ENCODE results near the gene F13A1. TPM values are rescaled to one million over a fixed set of nuclear protein-coding genes. Genes with fewer than 3 reads are reported as not detected.
"Not testable (repeated sequence)": the region's sequence is repeated elsewhere in the genome, so short reads cannot be mapped to it uniquely, and the experiment has no call there.

Gene F13A1
- total RNA-seq, 1 donor from 2014 or later = 100 TPM

DNA sequence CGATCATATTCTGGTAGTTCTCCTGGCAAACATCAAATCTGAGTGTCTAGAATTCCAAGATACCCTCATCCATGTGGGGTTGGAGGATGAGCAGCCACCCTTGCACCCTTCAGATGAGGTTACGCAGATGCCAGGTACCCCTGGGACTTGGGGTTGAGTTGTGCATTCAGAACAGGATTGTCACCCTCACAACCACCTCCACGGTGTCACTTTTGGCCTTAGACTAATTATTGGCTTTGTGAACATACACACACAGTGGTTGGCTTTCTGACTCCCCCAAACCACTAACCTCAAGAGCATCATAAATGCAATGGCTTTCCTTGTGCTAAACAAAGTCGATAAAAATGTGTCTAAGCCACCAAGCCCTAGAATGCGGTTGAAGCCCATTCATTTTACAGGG is 2.9 kb upstream of the F13A1 start:
- ATAC-seq (no peak), DNase-seq (no peak)
- intact Hi-C loops (cut with micrococcal nuclease) = no loop called here

DNA sequence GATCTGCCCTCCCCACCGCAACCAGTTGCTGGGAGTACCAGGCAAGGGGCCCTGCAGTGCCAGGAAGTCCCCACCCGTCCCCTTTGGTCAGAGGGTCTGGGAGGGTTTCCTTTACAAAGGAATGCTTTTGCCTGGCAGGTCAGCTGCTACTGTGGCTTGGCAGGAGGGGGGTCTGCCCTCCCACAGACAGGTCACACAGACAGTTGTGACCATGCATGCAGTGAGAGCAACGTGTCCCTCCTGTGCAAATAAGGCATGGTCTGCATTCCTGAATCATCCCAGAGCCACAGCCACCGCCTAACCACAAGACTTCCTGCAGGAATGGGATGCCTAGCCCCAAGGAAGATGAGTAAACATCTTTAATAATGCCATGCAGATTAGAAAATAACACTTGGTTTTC is 439 bp upstream of the F13A1 start:
- DNase-seq (no peak), ATAC-seq (no peak)
- intact Hi-C loops (cut with micrococcal nuclease) = no loop called here

DNA sequence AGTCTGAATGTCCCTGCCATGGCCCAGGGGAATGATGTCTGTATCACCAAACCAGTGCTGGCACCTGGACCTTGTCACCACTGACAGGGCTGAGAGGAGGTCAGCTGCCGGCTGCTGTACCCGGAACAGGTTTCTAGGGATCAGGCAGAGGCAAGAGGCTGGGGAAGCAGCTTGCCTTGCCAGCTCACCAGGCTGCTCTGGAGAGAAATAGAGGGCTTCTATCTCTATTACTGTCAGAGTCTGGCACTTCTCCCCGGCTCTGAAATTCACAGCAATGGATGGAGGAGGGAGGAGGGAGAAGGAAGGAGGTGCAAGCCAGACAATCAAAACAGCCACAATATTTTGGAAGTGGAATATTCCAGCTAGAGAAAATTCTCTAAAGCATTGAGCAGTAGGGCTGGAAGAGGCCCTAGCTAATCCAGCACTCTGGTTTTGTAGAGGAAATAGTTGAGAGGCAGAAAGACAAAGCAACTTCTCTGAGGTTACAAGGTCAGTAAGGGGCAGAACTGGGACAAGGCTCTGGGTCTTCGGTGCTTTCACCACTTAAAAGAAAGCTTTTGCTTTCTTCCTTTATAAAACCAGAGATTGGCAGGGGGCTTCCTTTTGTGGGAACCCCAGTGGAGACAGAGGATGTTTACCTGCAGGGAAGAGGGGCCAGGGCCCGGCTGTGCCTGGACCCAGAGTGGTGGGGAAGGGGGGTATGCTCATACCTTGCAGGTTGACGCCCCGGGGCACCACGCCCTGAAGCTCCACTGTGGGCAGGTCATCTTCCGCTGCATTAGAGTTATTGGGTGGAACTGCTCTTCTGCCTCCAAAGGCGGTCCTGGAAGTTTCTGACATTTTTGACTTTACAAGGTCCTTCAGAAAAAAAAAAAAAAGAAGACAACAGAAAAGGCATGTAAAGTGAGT is 2.4 kb downstream of the F13A1 start:
- intact Hi-C loops (cut with micrococcal nuclease) = loop anchor here (10.0 kb wide), 1 partner anchor 263 kb away; no protein-coding TSS in a partner anchor
- ATAC-seq (peak; percentile 95), DNase-seq (peak; percentile 83)

DNA sequence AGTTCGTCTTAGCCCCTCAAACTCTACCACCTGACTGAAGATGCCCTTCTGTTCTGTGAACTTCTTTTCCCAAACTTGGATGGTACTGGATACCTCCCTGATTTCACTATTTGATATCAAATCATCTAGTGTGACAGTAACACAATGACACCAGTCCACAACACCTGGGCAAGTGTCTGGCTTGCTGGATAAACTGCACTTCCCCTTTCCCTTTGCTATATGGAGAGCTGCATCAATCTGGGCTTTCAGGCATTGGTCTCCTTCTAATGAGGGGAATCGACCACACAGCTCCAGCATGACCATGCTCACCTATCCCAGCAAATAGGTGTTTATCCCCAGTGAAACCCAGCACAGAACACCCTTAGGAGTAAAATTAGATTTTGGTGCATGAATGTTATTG is 3.1 kb downstream of the F13A1 start:
- DNase-seq (no peak), ATAC-seq (no peak)
- intact Hi-C loops (cut with micrococcal nuclease) = loop anchor here (10.0 kb wide), 1 partner anchor 263 kb away; no protein-coding TSS in a partner anchor

DNA sequence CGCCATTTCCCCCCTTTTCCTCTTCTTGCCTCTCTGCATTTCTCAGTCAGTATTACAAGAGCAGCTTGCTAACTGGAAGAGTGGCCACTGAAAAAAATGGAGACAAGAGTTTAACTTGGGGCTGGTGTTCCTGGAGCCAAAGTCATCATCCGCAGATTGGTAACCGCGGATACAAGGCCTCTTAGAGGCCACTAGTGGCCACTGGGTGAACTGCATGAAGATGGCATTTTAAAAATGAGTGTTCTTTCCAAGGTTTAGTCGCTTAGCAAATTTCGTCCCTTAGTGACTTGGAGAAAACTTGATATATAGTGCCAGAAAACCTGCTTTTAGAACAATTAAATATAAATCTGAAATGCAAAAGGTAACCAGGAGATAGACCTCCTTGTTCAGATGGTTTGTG is 4.8 kb downstream of the F13A1 start:
- intact Hi-C loops (cut with micrococcal nuclease) = loop anchor here (10.0 kb wide), 1 partner anchor 261 kb away; no protein-coding TSS in a partner anchor
- ATAC-seq (no peak), DNase-seq (peak; percentile 43)

DNA sequence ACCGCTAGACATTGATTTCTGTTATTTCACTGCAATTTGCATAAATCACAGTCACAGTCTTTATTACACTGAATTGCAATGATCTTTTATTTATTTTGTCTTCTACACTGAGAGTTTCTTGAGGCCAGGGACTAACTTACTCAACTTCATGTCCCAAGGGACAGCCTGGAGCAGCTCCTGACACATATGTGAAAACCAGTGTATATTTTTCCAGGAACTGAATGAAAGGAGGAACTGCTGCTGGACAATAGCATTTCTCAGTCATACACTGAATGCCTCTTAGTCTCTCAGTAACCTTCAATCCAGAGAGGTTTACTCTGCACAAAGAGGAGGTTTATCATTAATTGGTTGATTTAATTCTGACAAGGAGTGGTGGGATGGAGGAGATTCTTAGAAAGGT is 5.9 kb downstream of the F13A1 start:
- DNase-seq (no peak), ATAC-seq (no peak)
- intact Hi-C loops (cut with micrococcal nuclease) = loop anchor here (10.0 kb wide), 1 partner anchor 260 kb away; no protein-coding TSS in a partner anchor

DNA sequence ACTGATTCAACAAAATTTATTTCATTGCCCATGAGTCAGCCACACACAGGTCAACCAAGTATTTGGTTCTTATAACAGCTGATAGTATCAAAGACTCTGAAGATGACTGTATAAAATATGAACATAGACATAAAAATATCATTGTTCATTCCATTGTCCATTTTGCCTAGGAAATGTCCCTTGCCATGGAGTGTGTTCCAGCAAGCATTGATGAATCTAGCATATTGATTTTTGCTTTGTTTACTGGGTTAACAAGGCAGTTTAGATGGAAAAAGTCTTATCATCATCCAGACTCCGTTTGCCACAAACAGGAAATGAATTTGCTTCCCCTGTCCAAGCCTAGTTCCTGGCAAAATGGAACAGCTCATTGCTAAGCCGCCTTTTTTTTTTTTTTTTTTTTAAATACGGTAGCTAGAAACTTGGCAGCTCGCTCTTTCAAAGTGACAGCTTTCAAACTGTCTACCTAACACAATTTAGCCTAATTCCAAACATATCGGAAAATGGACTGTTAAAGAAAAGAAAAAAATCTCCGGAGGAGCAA is 7.5 kb downstream of the F13A1 start:
- intact Hi-C loops (cut with micrococcal nuclease) = loop anchor here (10.0 kb wide), 1 partner anchor 258 kb away; no protein-coding TSS in a partner anchor
- no peak for DNase-seq
- ATAC-seq = no peak

DNA sequence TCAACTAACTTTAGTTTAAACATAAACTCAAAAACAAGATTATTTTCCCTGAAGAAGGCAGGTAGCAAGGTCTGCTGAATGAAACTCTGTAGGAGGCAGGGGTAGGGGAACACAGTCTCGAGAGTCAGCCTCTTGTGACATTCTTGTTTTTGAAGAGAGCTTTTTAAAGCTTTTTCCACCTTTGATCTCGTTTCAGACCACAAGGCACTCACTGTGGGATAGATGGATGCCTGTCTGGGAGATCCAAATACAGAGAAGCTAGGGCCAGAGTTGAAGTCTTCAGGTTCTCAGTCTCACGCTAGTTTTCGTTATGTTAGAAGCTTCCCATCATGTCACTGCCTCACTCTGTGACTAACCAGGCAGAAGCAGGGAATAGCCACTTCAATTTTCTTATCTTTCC is 14.9 kb downstream of the F13A1 start:
- intact Hi-C loops (cut with micrococcal nuclease) = no loop called here
- DNase-seq (no peak), ATAC-seq (no peak)

DNA sequence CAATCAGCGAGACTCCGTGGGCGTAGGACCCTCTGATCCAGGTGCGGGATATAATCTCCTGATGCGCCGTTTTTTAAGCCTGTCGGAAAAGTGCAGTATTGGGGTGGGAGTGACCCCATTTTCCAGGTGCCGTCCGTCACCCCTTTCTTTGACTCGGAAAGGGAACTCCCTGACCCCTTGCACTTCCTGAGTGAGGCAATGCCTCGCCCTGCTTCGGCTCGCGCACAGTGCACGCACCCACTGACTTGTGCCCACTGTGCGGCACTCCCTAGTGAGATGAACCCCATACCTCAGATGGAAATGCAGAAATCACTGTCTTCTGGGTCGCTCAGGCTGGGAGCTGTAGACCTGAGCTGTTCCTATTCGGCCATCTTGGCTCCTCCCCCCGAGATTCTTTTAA is 20.1 kb downstream of the F13A1 start:
- ATAC-seq; DNase-seq; intact Hi-C loops (cut with micrococcal nuclease): not testable (repeated sequence)

DNA sequence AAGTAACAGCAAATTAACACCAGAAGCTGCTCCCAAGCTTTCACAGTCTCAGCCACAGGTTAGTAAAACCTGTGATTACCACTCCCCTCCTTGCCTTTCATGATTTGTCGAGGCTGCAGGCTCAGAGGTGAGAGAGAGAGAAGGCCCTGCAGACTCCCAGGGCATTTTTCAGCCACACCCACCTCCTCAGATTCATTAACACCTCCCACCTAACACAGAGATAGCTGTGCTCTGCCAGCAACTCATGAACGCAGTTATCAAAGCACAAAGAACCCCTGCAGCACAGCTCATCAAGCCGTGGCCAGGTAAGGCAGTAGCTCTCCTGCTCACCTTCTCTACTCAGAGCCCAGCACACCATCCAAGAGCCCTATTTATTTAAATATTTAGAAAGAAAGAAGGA is 27.1 kb downstream of the F13A1 start:
- ATAC-seq (no peak), DNase-seq (no peak)
- intact Hi-C loops (cut with micrococcal nuclease) = no loop called here

DNA sequence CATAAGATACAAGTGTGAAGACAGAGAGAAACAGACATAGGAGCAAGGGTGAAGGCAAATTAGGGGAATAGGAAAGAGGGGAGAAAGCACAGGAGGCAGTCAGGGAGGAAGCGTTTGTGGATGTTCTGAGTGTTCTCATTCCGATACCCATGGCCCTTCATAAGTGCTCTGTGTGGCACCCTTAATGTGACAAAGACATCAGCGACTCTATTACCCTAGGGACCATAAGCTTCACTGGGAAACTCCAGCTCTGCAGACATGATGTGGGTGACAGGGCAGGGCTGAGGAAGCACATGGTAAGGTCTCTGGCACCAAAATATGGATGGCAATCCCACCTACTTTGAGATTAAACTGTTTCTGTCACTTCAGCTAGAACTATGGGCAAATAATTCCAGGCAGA is 33.0 kb downstream of the F13A1 start:
- ATAC-seq (no peak), DNase-seq (no peak)
- intact Hi-C loops (cut with micrococcal nuclease) = no loop called here

DNA sequence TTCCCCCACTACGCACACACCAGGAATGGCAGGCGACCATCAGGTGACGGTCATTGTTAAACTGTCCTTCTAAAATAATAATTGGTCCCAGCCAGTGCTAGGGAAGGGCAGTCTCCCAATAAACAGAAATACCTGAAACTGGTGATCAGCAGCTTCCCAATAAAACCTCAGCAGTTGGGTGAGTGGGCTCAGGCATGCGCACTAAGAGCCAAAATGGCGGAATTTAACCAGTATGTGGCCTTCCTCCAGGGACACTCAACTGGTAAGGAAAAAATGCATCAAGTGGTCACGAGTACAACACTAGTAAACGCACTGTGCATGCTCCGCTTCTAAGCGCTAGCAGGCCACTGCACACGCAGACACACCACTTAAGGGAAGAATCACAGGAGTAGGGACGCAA is 34.8 kb downstream of the F13A1 start:
- no peak for ATAC-seq
- DNase-seq = no peak
- intact Hi-C loops (cut with micrococcal nuclease) = no loop called here

DNA sequence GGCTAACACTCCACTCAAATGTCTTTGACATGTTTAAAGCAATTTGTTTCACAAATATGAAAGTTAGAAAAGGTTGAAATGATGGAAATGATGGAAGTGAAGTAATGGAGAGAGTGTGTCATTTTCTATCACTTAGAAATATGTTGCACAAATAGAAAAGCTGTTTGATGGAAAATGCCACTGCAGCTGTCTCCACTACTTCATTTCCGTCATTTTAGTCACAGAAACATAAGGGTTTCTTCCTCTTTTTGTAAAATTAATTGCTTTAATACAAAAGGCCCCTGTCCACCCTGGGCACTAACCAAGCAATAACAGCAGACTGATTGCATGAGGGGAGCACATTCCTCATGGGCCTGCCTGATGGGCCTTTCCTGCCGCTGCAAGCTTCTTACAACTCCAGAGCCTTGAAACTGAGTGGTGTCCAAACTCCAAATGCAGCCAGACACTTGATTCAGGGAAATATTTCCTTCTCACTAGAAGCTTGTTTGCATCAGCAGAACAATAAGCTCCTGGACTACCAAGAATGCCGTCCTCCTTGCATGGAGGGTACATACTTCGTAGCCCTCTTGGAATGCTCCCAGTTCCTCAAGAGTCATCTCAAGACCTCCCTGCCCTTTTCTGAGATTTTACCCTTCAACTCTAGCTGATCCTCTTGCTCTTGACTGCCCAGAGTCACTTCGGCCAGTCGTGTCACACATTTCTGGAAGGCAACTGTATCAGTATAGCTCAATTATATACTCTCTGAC is 36.1 kb downstream of the F13A1 start:
- intact Hi-C loops (cut with micrococcal nuclease) = no loop called here
- ATAC-seq (no peak), DNase-seq (no peak)

DNA sequence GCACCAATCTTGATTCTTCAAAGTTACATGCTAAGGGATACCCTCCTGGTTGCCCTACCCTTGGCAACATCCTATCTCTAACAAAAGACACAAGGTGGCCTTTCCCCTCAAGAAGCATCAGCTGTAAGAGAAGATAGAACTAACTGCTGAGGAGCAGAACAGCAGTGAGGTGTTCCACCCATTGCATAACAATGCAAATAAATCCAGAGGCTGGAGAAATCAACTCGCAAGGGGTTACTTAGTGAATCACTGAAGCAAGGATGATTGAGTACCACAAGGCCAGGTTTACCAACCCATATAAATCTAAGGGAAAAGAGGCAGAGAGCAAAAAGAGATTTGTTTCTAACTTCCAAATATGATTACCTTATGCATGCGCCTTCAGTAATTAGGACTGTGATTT is 36.7 kb downstream of the F13A1 start:
- ATAC-seq = no peak
- intact Hi-C loops (cut with micrococcal nuclease) = no loop called here
- no peak for DNase-seq

DNA sequence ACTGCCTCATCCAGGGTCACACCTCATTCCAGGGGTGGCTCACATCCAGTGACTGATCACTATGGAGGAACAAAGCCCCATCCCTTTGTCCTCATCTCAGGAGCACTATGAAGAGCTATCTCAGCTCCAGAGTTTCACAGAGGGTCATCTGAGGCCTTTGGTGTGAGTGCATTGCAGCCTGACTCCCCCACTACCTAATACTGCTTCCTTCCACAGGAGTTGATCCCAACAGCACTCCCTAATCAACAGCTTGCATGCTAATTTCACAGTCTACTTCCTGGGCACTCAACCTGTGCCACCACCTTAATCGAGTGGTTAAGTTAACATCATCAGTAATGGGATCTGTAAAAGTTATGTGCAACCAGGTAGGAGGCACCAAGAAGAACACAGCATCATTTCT is 37.7 kb downstream of the F13A1 start:
- no peak for ATAC-seq
- no peak for DNase-seq
- intact Hi-C loops (cut with micrococcal nuclease) = no loop called here

DNA sequence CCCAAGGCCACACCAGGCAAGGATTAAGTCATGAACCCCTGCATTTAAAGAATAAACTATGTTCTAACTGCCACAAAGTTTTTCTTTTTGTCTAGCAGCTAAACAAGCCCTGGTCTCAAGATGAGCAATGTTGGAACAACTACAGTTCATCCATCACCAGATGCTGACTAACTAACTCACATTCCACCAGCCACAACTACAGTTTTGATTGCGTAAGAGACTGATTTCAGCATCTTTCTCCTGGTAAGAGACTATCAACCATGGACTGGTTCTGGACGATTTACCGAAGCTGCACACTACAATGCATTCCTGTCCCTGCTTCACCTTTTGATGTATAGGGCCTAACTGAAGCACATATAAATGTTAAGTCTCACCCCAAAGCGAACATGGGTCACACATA is 43.0 kb downstream of the F13A1 start:
- ATAC-seq = no peak
- DNase-seq = no peak
- intact Hi-C loops (cut with micrococcal nuclease) = no loop called here

DNA sequence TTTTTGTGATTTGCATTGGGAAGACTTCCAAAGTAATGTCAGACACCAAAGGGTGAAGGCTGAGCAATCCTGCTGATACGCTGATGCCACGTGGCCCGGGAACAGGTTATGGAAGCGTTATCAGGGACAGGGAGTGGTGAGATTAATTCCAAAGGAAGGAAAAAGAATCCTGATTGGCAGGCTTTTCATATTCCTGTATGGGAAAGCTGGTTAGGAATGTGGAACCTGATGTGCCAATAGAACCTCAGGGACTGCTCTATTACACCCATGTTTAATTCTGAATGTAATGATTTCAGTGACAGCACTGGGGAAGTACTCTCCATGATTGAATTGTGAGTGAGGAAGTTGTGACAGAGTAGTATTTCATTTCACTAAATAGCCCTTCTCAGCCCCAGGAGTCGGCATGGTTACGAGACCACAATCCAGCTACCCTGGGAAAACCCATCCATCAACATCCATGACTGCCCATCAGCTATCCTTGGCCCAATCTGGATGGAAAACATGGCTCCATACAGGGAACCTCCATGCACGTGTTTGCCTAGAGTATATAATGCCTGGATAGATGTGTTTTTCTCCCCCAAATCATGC is 49.4 kb downstream of the F13A1 start:
- intact Hi-C loops (cut with micrococcal nuclease) = no loop called here
- no peak for ATAC-seq
- DNase-seq = no peak

DNA sequence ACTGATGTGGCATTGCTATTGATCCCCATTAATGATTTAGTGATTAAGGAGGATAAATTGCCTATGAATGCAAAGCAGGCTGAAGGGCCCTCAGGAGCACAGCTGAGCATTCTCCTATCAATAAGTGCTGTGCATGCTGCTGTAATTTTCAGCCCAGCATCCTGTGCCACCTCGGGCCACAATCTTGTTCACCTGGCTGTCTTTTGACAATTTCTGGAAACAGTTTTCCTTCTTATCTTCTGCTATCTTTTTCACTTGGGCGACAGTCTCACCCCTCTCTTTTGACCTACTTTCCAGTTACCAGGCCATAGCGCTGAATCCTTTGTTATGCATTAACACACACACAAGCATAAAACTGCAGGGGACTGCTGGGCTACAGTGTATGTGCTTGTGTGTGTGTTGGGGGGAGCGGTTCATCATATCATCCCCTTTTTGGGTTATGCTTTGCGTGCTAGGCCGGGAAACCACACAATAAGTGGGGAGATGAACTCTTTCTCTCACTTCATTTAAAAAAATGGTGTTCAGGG is 60.2 kb downstream of the F13A1 start:
- intact Hi-C loops (cut with micrococcal nuclease) = no loop called here
- ATAC-seq (no peak), DNase-seq (no peak)

DNA sequence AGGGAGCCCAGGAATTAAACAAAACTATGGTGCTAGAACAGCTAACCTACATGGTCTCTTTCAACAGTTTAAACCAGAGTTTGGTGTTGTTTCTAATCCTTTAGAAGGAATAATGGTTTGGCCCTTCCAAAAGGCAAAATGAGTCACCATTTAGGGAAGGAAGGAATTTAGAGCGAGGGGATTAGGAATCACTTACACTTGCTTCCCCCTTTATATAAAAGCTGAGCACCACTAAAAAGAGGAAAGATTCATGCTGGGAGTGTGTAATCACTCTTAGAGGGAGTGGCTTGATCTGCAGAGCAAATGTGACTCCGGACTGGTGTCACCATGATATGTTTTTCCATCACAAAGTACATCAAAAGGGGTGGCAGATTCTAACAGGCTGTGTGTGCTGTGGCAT is 63.6 kb downstream of the F13A1 start:
- DNase-seq (no peak), ATAC-seq (no peak)
- intact Hi-C loops (cut with micrococcal nuclease) = no loop called here

Data from left ventricle myocardium superior (tissue), 1 donor.